NCI-H2227 (cell line): ENCODE measurements around the gene CALM1.

Experiments used
- DNase-seq: peaks from one replicate; lab custom pipeline; 2025; ENCODE audit not compliant: unreplicated experiment; lab: John Stamatoyannopoulos, UW

The CALM1 gene

DNA sequence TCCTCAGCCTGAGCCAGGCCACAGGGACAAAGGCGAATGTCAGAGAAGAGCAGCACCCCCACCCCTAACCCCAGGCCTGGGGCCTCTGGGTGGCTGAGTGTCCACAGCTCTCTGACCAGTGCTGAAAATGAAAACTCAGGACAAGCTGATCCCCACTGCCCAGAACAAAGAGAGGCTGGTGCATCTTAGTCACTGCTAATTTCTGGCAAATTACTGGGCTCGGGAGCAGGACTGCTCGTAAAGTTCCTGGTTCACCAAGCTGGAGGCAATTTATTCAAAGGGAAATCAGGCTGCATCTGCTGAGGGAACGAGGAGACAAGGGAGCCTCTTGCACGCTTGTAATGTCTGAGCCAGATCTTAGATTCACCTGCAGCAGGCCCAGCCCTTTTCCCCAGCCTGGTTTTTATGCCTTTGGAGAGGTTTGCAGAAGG lies 43.2 kb downstream of the CALM1 start:
- peak; percentile 54 for DNase-seq

DNA sequence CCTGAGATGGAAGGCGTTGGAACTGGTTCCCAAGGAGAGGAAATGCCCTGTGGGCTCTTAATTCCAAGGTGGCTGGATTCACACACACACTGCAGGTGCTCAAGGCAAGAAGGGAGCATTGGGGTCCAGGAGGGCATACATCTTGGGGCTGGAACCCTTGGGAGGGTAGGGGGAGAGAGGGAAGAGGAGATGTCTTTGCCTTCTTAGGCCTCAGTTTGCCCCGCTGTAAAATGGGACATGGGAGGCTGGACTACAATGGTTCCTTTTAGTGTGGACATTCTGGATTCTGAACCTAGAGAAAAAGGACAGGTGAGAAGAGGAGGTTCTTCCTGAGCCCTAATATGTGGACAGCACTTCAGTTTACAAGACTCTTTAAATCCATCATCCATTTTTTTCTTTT lies 43.8 kb downstream of the CALM1 start:
- DNase-seq, result no peak

DNA sequence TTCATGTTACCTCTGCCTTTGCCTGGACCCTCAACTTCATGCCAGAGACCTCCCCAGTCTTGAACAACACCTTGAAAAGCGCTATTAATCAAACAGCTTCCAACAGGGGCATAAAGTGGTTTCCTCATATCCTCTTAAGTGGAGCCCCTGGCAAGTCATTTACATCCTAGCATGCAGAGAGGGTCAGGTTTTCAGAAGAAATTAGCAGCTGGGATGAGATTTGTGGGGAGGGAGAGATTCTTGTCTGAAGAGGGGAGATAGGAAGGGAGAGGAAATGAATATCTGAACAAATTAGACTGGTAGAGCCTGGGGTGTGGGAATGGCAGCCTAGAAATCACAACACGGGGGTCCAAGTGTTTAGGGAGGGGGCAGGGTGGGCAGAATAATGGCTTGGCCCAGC lies 45.6 kb downstream of the CALM1 start:
- DNase-seq, result no peak

DNA sequence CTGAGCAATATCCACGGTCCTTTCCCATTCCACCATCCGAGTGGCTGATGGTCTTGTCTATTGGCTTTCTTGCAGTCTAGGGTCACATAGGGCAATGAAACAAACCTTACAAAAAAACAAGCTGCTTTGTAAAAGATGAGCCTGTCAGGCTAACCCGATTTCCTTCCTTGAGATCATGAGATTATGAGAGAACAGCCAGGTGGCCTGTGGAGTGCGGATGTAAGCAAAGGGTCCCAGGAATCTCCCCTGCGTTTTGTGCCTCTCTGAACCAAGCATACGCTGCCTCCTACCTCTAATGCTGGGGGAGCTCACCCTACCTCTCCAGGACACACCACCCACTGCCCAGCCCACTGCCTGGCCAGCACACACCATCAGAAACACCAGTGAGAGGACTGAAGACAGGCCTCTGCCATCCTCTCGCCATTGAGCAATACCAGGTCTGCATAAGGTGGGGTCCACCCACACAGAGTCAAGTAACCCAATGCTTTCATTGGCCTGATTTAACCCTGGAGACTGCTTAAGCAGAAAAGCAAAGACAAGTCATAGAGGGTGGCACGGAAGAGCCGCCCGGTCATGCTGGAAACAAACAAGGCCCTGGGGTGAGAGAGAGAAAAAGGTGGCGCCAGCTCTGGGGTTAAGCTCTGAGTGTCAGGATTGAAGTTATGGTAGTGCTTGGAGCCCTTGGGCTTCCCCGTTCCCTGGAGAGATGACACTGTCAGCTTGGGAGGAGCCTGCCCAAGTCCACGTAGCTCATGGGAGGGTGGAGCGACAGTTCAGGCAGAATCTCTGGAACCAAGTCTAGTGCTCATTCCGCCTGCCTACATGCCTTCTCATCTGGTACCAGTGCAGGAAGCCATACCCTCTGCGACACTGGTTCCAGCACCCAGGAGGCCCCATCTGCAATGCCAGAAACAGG lies 46.6 kb downstream of the CALM1 start:
- no peak for DNase-seq

DNA sequence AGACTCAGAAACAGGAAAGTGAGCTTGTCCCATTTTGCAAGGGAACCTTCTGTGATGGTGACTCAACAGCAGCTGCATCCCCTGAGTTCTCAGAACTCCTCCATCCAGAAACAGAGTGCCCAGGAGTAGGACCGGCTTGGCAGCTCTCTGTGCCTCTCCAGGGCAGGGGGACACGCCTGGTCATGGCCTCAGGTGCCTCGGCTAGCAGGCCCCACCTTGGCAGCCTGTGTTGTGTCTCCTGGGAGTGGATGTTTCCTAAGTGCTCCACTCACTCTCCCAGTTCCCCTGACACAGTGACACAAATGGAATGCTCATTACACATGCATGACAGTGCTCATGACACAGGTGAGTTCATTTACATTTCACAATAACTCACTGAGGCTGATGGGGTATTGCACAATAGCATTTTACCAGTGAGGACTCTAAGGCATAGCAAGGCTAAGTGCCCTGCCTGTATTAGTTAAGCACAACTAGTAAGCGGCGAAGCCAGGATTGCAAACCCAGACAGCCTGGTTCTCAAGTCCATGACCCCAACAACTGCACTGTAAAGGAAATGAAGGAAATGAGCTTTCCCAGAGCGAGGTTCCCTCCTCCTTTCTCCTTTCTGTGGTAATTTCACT lies 47.4 kb downstream of the CALM1 start:
- no peak for DNase-seq

DNA sequence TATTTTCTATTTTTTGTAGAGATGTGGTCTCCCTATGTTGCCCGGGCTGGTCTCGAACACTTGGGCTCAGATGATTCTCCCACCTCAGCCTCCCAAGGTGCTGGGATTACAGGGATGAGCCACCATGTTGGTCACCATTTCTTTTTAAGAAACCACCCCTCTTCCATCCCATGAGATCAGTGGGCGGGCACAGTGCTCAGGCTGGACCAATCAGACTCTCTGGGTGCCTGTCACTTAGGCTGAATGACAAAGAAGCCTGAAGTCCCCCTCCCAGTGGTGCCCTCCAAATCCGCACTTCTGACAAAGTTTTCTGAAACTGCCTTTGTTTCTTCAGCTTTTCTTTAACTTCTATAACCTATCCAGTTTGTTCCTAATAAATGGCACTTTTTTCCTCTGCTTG lies 48.2 kb downstream of the CALM1 start:
- DNase-seq, result no peak

DNA sequence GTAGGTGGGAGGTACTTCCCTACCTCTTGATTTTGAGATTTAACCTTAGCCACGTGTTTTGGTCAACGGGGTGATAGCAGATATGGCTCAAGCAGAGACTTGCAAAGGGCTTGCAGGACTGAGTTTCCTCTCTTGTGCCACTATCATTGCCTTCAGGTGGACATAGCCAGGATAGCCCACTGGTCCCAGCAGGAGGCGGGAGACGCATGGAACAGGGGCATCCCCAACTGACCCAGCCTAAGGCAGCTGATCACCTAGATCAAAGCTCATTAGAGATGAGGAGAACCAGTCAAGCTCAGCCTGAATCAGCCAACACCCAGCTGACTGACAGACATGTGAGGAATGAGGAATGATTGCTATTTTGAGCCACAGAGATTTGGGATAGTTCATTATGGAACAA lies 49.6 kb downstream of the CALM1 start:
- DNase-seq, result no peak

DNA sequence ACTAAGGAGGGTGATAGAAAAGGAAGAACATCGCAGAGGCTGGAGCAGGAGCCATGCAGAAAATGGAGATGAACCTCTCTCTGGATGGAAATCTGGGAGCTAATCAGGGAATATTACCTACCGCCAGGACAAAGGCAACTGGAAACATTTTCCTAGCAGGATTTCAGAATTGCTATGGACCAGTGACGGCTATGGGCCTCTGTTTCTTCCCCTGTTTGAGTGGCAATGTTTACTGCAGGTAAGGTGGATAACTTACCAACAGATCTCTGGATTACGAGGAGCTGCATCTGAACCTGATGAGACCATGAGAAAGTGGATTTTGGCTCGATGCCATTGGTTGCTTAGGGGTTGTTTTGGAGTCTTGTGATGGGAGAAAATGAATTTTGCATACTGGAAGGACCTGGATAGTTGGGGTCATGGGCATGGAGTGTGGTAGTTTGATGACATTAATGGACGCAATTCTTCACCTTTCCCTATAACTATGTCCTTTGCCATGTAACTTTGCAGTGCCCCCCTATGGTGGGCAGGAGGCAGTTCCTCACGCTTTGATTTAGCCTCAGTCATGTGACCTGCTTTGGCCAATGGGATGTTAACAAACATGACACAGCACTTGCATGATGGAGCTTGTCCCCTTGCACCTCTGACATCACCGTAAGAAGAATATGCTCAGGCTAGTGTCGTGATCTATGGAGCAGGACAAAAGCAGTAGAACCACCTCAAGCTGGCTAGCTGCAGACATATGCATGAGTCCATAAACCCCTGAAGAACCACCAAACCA lies 51.1 kb downstream of the CALM1 start:
- no peak for DNase-seq

DNA sequence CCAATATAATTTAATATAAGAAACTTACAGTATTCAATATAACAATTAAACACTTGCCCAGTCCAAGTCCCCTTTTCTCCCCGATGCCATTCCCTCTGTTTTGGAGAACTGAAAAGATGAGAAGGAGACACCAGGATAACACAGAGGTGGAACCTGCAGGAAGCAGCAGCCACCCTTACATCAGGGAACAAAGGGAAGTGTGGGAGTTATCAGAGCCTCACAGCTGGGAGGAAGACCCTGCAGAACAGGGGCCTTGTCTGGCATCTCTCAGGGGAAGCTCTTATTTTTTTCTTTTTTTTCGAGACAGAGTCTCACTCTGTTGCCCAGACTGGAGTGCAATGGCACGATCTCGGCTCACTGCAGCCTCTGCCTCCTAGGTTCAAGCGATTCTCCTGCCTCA lies 52.6 kb downstream of the CALM1 start:
- DNase-seq, result no peak

DNA sequence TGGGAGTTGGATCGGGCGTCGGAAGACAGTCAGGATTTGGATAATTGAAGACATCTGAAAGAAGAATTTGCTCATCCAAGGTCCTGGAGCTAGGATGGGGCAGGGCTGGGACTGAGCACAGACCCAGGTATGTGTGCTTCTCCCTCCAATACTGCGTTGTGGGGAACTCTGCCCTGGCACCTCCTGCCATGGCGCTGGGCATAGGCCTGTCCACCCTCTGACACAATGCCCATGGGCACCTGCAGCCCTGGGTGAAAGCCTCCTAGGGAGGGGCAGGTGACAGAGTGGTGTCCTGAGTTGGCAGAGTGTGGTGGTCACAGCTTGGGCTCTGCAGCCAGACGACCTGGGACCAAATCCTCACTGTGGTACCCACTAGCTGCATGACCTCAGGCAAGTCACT lies 53.3 kb downstream of the CALM1 start:
- DNase-seq, result no peak

DNA sequence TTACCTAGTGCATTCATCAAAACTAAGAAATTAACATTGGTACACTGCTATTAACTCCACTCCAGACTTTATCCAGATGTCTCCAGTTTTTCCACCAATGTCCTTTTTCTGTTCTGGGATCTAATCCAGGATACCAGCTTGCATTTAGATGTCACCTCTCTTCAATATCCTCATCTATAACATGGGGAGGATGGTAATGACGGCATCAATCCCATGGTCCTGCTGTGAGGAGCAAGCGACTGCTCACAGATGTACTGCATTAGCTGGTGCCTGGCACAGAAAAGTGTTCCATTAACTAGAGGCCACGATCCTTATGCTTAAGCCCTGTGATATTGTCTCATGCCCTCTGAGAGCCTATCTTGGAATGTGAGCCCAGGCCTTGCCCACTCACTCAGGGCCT lies 53.8 kb downstream of the CALM1 start:
- DNase-seq, result no peak

DNA sequence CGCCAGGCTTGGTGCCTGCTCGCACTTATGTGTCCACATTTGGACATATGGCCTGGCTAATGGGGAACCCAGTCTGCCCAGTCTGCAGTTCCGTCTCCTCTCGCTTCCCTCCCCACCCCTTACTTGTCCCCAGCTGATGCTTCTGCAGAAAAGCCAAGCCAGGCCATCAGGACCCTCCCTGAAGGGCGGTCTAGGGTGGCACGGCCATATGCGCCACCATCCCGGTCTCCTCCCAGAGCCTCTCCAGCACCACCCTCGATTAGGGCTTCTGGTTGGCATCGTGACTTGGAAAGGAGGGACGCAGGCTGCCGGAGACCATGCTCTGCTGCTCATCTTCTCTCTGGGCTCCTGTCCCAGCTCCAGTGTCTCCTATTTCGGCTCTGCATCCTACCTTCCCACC lies 54.6 kb downstream of the CALM1 start:
- DNase-seq, result no peak

DNA sequence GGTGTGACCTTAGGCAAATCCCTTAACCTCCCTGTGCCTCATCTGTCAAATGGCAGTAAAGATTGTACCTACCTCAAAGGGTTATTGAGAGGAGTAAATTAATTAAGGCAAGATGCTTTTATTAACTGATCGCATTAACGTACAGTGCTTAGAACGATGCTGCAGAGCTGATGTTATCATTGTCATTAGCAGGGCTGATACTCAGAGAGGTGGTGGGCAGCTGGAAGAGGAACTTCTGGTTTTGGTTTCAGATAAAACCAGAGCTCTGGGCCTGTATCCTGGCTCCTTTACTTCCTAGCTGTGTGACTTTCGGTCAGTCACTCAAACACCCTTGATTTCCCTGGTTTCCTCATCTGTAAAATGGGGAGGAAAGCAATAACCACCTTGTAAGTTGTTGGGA lies 55.1 kb downstream of the CALM1 start:
- DNase-seq, result no peak

DNA sequence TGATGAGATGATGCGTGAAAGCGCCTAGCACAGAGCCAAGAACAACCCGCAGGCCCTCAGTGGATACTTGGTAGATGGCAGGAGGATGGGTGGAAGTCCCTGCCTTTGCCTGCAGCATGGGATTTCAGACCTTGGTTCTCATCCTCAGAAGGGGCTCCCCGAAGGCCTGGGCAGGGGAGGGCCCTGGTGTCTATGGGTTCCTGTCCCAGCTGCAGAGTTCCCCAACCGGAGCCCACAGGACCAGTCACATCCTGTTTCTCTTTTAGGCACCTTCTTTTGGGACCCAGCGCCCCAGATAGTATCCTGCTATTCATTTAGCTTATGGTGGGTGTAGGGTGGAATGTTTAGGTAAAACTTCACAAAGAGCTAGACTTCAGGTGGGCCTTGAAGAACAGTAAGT lies 55.5 kb downstream of the CALM1 start:
- DNase-seq, result no peak

DNA sequence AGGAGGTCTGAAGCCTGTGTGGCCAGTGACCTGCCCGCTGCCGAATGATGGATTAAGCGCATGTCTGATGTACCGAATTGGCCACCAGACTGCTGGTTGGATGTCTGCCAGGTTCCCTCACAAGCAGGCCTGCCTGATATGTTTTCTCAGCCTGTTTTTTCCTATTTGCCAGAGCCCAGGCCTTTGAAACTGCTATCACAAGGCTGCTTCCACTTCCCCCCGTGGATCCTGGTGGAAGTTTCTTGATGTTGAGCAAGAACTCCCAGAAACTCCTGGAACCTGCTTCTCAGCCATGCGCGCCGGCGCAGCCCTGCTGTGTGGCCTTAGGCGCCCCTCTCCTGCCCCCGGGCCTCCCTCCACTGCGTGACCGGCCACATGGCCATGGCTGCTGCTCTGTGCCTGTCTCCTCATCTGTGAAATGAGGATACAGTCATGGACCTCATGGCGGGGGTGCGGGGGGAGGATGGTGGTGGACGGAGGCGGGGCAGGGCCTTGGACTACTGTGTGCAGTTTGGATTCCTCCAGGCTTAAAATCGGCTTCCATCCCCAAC lies 56.6 kb downstream of the CALM1 start:
- DNase-seq, result no peak

DNA sequence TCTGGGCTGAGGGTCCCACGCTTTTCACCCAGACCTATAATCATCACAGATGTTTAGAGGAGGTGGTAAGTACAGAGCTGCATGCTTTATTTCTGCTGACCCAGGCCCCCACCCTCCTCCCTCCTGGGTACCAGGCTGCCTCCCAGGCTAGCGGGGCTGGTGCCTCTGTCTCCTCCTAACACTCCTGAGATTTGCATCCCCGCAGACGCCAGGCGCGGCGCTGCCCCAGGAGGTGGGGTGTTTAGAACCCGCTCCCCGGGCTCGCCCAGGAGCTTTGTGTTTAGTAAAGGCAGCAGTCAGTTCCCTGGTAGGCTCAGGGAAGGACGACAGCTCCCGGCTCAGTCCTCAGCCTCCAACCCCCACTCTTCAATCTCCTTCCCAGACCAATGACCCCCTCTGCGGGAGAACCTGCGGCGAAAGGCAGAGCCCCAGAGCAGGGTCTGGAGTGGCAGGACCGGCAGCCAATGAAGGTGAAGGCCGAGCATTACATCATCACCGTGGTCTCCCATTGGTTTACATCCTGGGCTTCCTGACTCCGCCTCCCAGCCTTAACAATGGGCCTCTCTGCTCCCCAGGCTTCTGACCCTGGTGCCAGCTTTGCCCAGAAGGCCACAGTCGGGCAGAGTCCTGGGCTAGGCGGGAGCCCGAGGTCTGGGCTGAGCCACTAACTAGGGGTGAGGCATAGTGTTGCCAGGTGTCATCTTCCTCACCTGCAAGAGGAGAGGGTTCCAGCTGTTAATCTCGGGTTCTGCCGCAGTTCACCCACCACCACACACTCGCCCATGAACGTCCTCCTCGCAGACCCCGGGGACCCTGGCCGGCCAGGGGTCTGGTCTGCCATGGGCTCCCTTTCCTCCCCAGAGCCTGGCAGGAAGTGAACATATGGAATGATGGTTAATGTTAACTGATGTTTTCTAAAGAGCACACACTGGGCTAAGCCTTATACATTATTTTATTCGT lies 57.5 kb downstream of the CALM1 start:
- peak; percentile 70 for DNase-seq

DNA sequence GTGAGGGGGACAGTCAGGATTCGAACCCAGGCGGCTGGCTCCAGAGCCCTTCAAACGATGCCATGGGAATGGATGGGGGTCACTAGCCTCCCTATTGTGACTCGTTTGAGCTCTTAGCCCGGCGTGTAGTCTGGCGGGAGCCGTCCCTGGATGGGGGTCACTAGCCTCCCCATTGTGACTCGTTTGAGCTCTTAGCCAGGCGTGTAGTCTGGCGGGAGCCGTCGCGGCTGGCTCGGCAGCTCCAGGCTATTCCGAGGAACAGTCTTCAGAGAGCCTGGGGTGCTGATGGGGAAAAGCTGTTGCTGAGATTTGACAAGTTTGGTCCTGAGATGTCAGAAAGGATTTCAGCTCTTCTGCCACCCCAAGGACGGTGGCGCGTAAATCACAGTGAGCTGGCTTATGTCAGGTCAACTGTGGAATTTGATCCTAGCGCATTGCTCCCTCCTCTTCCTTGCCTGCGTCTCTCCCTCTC lies 58.3 kb downstream of the CALM1 start:
- peak; percentile 30 for DNase-seq

DNA sequence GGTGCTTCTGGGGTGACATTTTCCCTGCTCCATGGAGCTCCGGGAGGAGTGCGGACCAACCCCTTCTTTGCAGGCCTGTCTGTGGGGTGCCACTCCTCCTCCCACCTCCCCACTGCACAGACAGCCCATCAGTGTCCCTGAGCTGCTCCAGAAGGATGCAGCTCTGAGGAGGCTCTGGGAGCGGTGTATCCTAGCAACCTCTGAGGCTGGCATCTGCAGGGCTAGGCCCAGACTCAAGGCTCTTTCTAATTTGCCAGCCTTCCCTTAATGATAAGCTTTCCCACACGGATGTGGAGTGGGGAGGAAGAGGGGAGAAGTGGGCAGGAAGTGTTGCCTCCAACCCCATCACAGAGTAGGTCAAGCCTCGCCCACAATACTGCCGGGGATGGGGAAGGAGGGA lies 59.7 kb downstream of the CALM1 start:
- DNase-seq, result peak; percentile 70

DNA sequence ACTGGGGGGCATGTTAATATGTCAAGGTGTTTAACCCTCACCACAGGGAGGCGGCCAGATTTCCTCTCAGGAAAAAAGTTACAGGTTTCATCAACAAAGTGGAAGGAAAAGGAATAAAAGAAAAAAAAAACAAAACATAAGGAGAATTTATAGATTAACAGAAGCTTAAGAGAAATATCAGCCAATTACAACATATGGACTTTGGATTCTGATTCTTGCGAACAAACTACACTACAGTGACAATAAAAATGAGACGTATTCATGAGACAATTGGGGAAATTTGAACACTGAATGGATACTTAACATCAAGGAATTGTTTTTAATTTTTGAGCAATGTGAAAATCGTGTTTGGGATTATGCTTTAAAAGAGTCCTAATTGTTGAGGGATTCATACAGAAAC lies 60.4 kb downstream of the CALM1 start:
- no peak for DNase-seq
